AG04450 (cell line): ENCODE results near the gene MBLAC2. TPM values are rescaled to one million over a fixed set of nuclear protein-coding genes. Genes with fewer than 3 reads are reported as not detected.

Source experiments
- CTCF ChIA-PET: fragments of 300-600, 350-600 bp; formaldehyde crosslinking; extraction: SDS; loops from one replicate; lab custom pipeline; 2022; ENCODE audit warnings: antibody characterized with exemption, inconsistent platforms; lab: Charles Lee
- POLR2A ChIA-PET: fragments of 350-600 bp; formaldehyde crosslinking; extraction: SDS; loops from one replicate; lab custom pipeline; 2021; ENCODE audit warnings: antibody characterized with exemption, inconsistent platforms; lab: Yijun Ruan, JAX
- DNase-seq: peaks from one replicate; pipeline ENCODE4 v3.0.0-alpha.2; 2011; ENCODE audit warnings: low read depth, low spot score
- H3K27ac ChIP-seq: one replicate; pipeline ENCODE4 v1.5.1; 2012; ENCODE audit warnings: low read depth, low read length, control low read depth
- H3K27me3 ChIP-seq: one replicate; pipeline ENCODE4 v1.6.0; 2012; ENCODE audit warnings: low read length; ENCODE audit not compliant: control insufficient read depth, insufficient read depth
- H3K4me3 ChIP-seq: 2 replicates; pipeline ENCODE4 v1.5.1; 2011; ENCODE audit warnings: mild to moderate bottlenecking, low read depth, low read length, control low read depth
- H3K9me3 ChIP-seq: 2 replicates; pipeline ENCODE4 v1.5.1; 2012; ENCODE audit warnings: low read length; ENCODE audit not compliant: control insufficient read depth, insufficient read depth
- CTCF ChIP-seq: IDR thresholded peaks from 2 replicates; pipeline ENCODE4 v1.5.1; 2011; ENCODE audit warnings: low read depth, low read length, control low read depth, inconsistent platforms
- polyA plus RNA-seq: library from polyadenylated mRNA; depleted of rRNA; stranded (reverse); fragments of >200 nt; gene quantifications from 2 replicates; pipeline ENCODE4 v1.2.3, GENCODE V29; 2011

MBLAC2 gene
- polyA plus RNA-seq, 1 experiment: 2.8 TPM

GRCh38 chr5:90494043-90494442 lies 19.5 kb upstream of the MBLAC2 start:
- TF ChIP-seq CTCF: no peak
- no peak for DNase-seq
- no peaks in the 10 kb centered on the region for H3K27me3 ChIP-seq
- H3K27ac ChIP-seq: no peak overlapping the region
- H3K4me3 ChIP-seq: no peak overlapping the region
- ChIA-PET CTCF (interaction anchor here (0.6 kb wide), 1 partner anchor 60 kb away, joined by 6 read pairs; no protein-coding TSS in a partner anchor), POLR2A (no interaction called here)
- no peaks in the 10 kb centered on the region for H3K9me3 ChIP-seq

- Histone ChIP-seq H3K27ac (no peak overlapping the region), H3K9me3 (no peaks in the 10 kb centered on the region), H3K4me3 (no peak overlapping the region), H3K27me3 (no peaks in the 10 kb centered on the region)
- CTCF ChIA-PET: no interaction called here
- POLR2A ChIA-PET: no interaction called here
- no peak for TF ChIP-seq CTCF
- DNase-seq: no peak
Observed at GRCh38 chr5:90488791-90489190, 14.2 kb upstream of the MBLAC2 start.

- ChIA-PET POLR2A (no interaction called here), CTCF (no interaction called here)
- Histone ChIP-seq H3K27ac (no peak overlapping the region), H3K9me3 (no peaks in the 10 kb centered on the region), H3K27me3 (no peaks in the 10 kb centered on the region), H3K4me3 (no peak overlapping the region)
- DNase-seq: no peak
- TF ChIP-seq CTCF: no peak
Observed at GRCh38 chr5:90484540-90484939, 10.0 kb upstream of the MBLAC2 start.

GRCh38 chr5:90483206-90483605 lies 8.6 kb upstream of the MBLAC2 start:
- CTCF ChIA-PET: no interaction called here
- DNase-seq: no peak
- Histone ChIP-seq H3K27ac (no peak overlapping the region), H3K4me3 (no peak overlapping the region), H3K27me3 (no peaks in the 10 kb centered on the region), H3K9me3 (no peaks in the 10 kb centered on the region)
- no peak for TF ChIP-seq CTCF
- POLR2A ChIA-PET: no interaction called here

GRCh38 chr5:90480699-90481098 lies 6.1 kb upstream of the MBLAC2 start:
- H3K27ac ChIP-seq: no peak overlapping the region
- TF ChIP-seq CTCF: no peak
- CTCF ChIA-PET: no interaction called here

More at GRCh38 chr5:90480699-90481098, 6.1 kb upstream of the MBLAC2 start:
- Histone ChIP-seq H3K9me3 (no peaks in the 10 kb centered on the region), H3K27me3 (no peaks in the 10 kb centered on the region), H3K4me3 (no peak overlapping the region)
- POLR2A ChIA-PET: no interaction called here
- no peak for DNase-seq
